ENCODE results near the gene SSU72.
"Not testable (repeated sequence)": the region's sequence is repeated elsewhere in the genome, so short reads cannot be mapped to it uniquely, and the experiment has no call there.

Gene SSU72

GRCh38 chr1:1561801-1562470 is 12.7 kb downstream of the SSU72 start:
- no peak for DNase-seq (ENCODE audit: extremely low read depth in 1 of 2, low read depth in 1 of 2)

- no peak for DNase-seq (ENCODE audit: extremely low read depth in 1 of 2, low read depth in 1 of 2)
Observed at GRCh38 chr1:1560178-1560577, 14.5 kb downstream of the SSU72 start.

GRCh38 chr1:1559066-1559465 is 15.6 kb downstream of the SSU72 start:
- no peak for DNase-seq (ENCODE audit: extremely low read depth in 1 of 2, low read depth in 1 of 2)

- no peak for DNase-seq (ENCODE audit: extremely low read depth in 1 of 2, low read depth in 1 of 2)
Observed at GRCh38 chr1:1558591-1558990, 16.1 kb downstream of the SSU72 start.

- not testable (repeated sequence) for DNase-seq (ENCODE audit: extremely low read depth in 1 of 2, low read depth in 1 of 2)
Observed at GRCh38 chr1:1557688-1558087, 17.0 kb downstream of the SSU72 start.

- not testable (repeated sequence) for DNase-seq (ENCODE audit: extremely low read depth in 1 of 2, low read depth in 1 of 2)
Observed at GRCh38 chr1:1556961-1557360, 17.7 kb downstream of the SSU72 start.

- DNase-seq (ENCODE audit: extremely low read depth in 1 of 2, low read depth in 1 of 2), result no peak
Observed at GRCh38 chr1:1556505-1556904, 18.2 kb downstream of the SSU72 start.

GRCh38 chr1:1554926-1555915 is 19.4 kb downstream of the SSU72 start:
- DNase-seq (ENCODE audit: extremely low read depth in 1 of 2, low read depth in 1 of 2), result no peak

- DNase-seq (ENCODE audit: extremely low read depth in 1 of 2, low read depth in 1 of 2), result no peak
Observed at GRCh38 chr1:1554550-1554925, 20.1 kb downstream of the SSU72 start.

- DNase-seq (ENCODE audit: extremely low read depth in 1 of 2, low read depth in 1 of 2), result no peak
Observed at GRCh38 chr1:1553821-1554494, 20.7 kb downstream of the SSU72 start.

- DNase-seq (ENCODE audit: extremely low read depth in 1 of 2, low read depth in 1 of 2), result no peak
Observed at GRCh38 chr1:1552263-1552639, 22.4 kb downstream of the SSU72 start.

GRCh38 chr1:1551524-1552262 is 23.0 kb downstream of the SSU72 start:
- DNase-seq (ENCODE audit: extremely low read depth in 1 of 2, low read depth in 1 of 2), result no peak

- DNase-seq (ENCODE audit: extremely low read depth in 1 of 2, low read depth in 1 of 2), result no peak
Observed at GRCh38 chr1:1550591-1551432, 23.9 kb downstream of the SSU72 start.

- DNase-seq (ENCODE audit: extremely low read depth in 1 of 2, low read depth in 1 of 2), result no peak
Observed at GRCh38 chr1:1550087-1550486, 24.6 kb downstream of the SSU72 start.

- DNase-seq (ENCODE audit: extremely low read depth in 1 of 2, low read depth in 1 of 2), result no peak
Observed at GRCh38 chr1:1548591-1548990, 26.1 kb downstream of the SSU72 start.

GRCh38 chr1:1547476-1547875 is 27.2 kb downstream of the SSU72 start:
- DNase-seq (ENCODE audit: extremely low read depth in 1 of 2, low read depth in 1 of 2), result no peak

- no peak for DNase-seq (ENCODE audit: extremely low read depth in 1 of 2, low read depth in 1 of 2)
Observed at GRCh38 chr1:1547011-1547410, 27.7 kb downstream of the SSU72 start.

- no peak for DNase-seq (ENCODE audit: extremely low read depth in 1 of 2, low read depth in 1 of 2)
Observed at GRCh38 chr1:1545946-1546737, 28.5 kb downstream of the SSU72 start.

- no peak for DNase-seq (ENCODE audit: extremely low read depth in 1 of 2, low read depth in 1 of 2)
Observed at GRCh38 chr1:1544544-1544943, 30.1 kb downstream of the SSU72 start.

All from activated CD8-positive, alpha-beta memory T cell treated with anti-CD3 and anti-CD28 coated beads for 1 hour (primary cell).